ENCODE data around the gene CFAP97.

- TF ChIP-seq POLR2A (IDR thresholded peaks at IDR 0.05) = no peak
- no peak for TF ChIP-seq CTCF (IDR thresholded peaks at IDR 0.05)
These were observed 83.2 kb downstream of the CFAP97 start for GRCh38 chr4:185120631-185120946.
